IMR-90 (cell line): ENCODE measurements around the gene PTPRC. TPM values are rescaled to one million over a fixed set of nuclear protein-coding genes. Genes with fewer than 3 reads are reported as not detected.

Experiments used
- ATAC-seq: fragments of 200-7000 bp; cut with Tn5 transposase; 2 replicates; pipeline ENCODE4 v1.9.1; 2020; ENCODE audit warnings: low read depth, mild to moderate bottlenecking, moderate library complexity
- BruUV-seq: library from RNA; stranded (reverse); fragments of 400-500 nt; replicated peaks from 2 replicates; lab custom pipeline; 2021; lab: Mats Ljungman, UMichigan
- CTCF ChIA-PET: fragments of 300-600 bp; formaldehyde crosslinking; extraction: SDS; loops from one replicate; lab custom pipeline; 2021; ENCODE audit warnings: antibody characterized with exemption; lab: Yijun Ruan, JAX
- POLR2A ChIA-PET: fragments of 300-600 bp; sonication (Branson Sonifier 250); formaldehyde crosslinking; loops from one replicate; lab custom pipeline; 2022; ENCODE audit warnings: antibody characterized with exemption; ENCODE audit not compliant: unreplicated experiment; lab: Charles Lee
- DNase-seq: peaks from one replicate; pipeline ENCODE4 v3.0.0; 2013
- H2AFZ ChIP-seq: replicated peaks from 2 replicates; pipeline ENCODE3; 2013; ENCODE audit warnings: low read length, mild to moderate bottlenecking; ENCODE audit not compliant: poor library complexity
- H2AK5ac ChIP-seq: 2 replicates; pipeline ENCODE4 v1.6.1; 2013; ENCODE audit warnings: low read depth, low read length, inconsistent platforms
- H2AK9ac ChIP-seq: replicated peaks from 2 replicates; pipeline ENCODE3; 2013; ENCODE audit warnings: mild to moderate bottlenecking, low read depth, low read length, moderate library complexity; ENCODE audit not compliant: poor library complexity
- H2BK120ac ChIP-seq: 2 replicates; pipeline ENCODE4 v1.6.1; 2013; ENCODE audit warnings: low read depth, low read length, inconsistent platforms
- H2BK15ac ChIP-seq: 3 replicates; pipeline ENCODE4 v1.6.1; 2013; ENCODE audit warnings: low read depth, low read length, inconsistent platforms
- H2BK20ac ChIP-seq: 2 replicates; pipeline ENCODE4 v1.6.1; 2013; ENCODE audit warnings: low read depth, mild to moderate bottlenecking, inconsistent platforms, low read length, moderate library complexity
- H2BK5ac ChIP-seq: 2 replicates; pipeline ENCODE4 v1.6.1; 2013; ENCODE audit warnings: mild to moderate bottlenecking, low read depth, low read length, inconsistent platforms; ENCODE audit not compliant: poor library complexity, severe bottlenecking
- H3K14ac ChIP-seq: replicated peaks from 2 replicates; pipeline ENCODE4 v1.6.1; 2013; ENCODE audit warnings: low read depth, low read length, inconsistent platforms
- H3K18ac ChIP-seq: 2 replicates; pipeline ENCODE4 v1.6.1; 2013; ENCODE audit warnings: low read depth, low read length, control low read depth
- H3K23ac ChIP-seq: 2 replicates; pipeline ENCODE4 v1.6.1; 2013; ENCODE audit warnings: low read depth, low read length, inconsistent platforms
- H3K27ac ChIP-seq: 2 replicates; pipeline ENCODE4 v1.5.1; 2013; ENCODE audit warnings: mild to moderate bottlenecking, control low read depth, low read length; ENCODE audit not compliant: insufficient read depth
- H3K27me3 ChIP-seq: 2 replicates; pipeline ENCODE4 v1.6.1; 2013; ENCODE audit warnings: low read length; ENCODE audit not compliant: control insufficient read depth, insufficient read depth
- H3K36me3 ChIP-seq: 2 replicates; pipeline ENCODE4 v1.6.1; 2013; ENCODE audit warnings: low read length, mixed read lengths; ENCODE audit not compliant: control insufficient read depth, insufficient read depth
- H3K4ac ChIP-seq: 2 replicates; pipeline ENCODE4 v1.6.1; 2013; ENCODE audit warnings: low read depth, low read length, inconsistent platforms
- H3K4me1 ChIP-seq: 2 replicates; pipeline ENCODE4 v1.6.1; 2013; ENCODE audit warnings: low read length, mixed read lengths; ENCODE audit not compliant: control insufficient read depth, insufficient read depth
- H3K4me2 ChIP-seq: 2 replicates; pipeline ENCODE4 v1.6.1; 2013; ENCODE audit warnings: low read depth, mild to moderate bottlenecking, control low read depth, low read length, moderate library complexity
- H3K4me3 ChIP-seq: 2 replicates; pipeline ENCODE4 v1.5.1; 2013; ENCODE audit warnings: low read depth, mild to moderate bottlenecking, control low read depth, low read length, moderate library complexity; ENCODE audit not compliant: insufficient read depth
- H3K56ac ChIP-seq: 2 replicates; pipeline ENCODE4 v1.6.1; 2013; ENCODE audit warnings: low read length, inconsistent platforms; ENCODE audit not compliant: insufficient read depth; ENCODE audit errors: extremely low read depth
- H3K79me1 ChIP-seq, 2 experiments: 2 replicates each; pipeline ENCODE4 v1.6.1; 2013; ENCODE audit warnings: low read length in 2 of 2, inconsistent platforms in 1 of 2, low read depth in 1 of 2
- H3K9ac ChIP-seq: 2 replicates; pipeline ENCODE4 v1.6.1; 2013; ENCODE audit warnings: low read depth, low read length, control low read depth
- H3K9me1 ChIP-seq: 2 replicates; pipeline ENCODE4 v1.6.1; 2013; ENCODE audit warnings: low read length, inconsistent platforms; ENCODE audit not compliant: insufficient read depth
- H3K9me3 ChIP-seq: 2 replicates; pipeline ENCODE4 v1.6.1; 2013; ENCODE audit warnings: low read length; ENCODE audit not compliant: control insufficient read depth, insufficient read depth
- H4K20me1 ChIP-seq: 2 replicates; pipeline ENCODE4 v1.6.1; 2013; ENCODE audit warnings: low read length, inconsistent platforms; ENCODE audit not compliant: insufficient read depth
- H4K5ac ChIP-seq: 2 replicates; pipeline ENCODE4 v1.6.1; 2013; ENCODE audit warnings: mild to moderate bottlenecking, low read depth, low read length, control low read depth
- H4K8ac ChIP-seq, 2 experiments: 2 replicates each; pipeline ENCODE4 v1.6.1; 2013; ENCODE audit warnings: low read depth in 2 of 2, low read length in 2 of 2, control low read depth in 1 of 2, inconsistent platforms in 1 of 2
- H4K91ac ChIP-seq: 2 replicates; pipeline ENCODE4 v1.6.1; 2013; ENCODE audit warnings: low read depth, low read length, inconsistent platforms; ENCODE audit not compliant: insufficient read depth
- BHLHE40 ChIP-seq: fragments of 150-350 bp; IDR thresholded peaks from 2 replicates; pipeline ENCODE4 v1.6.1; 2016; ENCODE audit warnings: mild to moderate bottlenecking, low read depth, low read length
- CEBPB ChIP-seq: IDR thresholded peaks from 2 replicates; pipeline ENCODE4 v1.6.1; 2012; ENCODE audit warnings: low read depth, low read length, improper control_type of control experiment
- CHD1 ChIP-seq: IDR thresholded peaks from 2 replicates; pipeline ENCODE4 v1.6.1; 2012; ENCODE audit warnings: low read depth, low read length, improper control_type of control experiment
- ELK1 ChIP-seq: fragments of 150-350 bp; IDR thresholded peaks from 2 replicates; pipeline ENCODE4 v1.6.1; 2016; ENCODE audit warnings: low read depth, mild to moderate bottlenecking, low read length, moderate library complexity, borderline replicate concordance
- MAFK ChIP-seq: IDR thresholded peaks from 2 replicates; pipeline ENCODE4 v1.6.1; 2012; ENCODE audit warnings: low read depth, low read length, improper control_type of control experiment
- MAZ ChIP-seq: IDR thresholded peaks from 2 replicates; pipeline ENCODE4 v1.6.1; 2012; ENCODE audit warnings: low read depth, mild to moderate bottlenecking, low read length, improper control_type of control experiment, moderate library complexity, borderline replicate concordance
- MXI1 ChIP-seq: IDR thresholded peaks from 2 replicates; pipeline ENCODE4 v1.6.1; 2012; ENCODE audit warnings: low read depth, mild to moderate bottlenecking, low read length, moderate library complexity, borderline replicate concordance
- NFE2L2 ChIP-seq: fragments of 150-350 bp; IDR thresholded peaks from 2 replicates; pipeline ENCODE4 v1.6.1; 2016; ENCODE audit warnings: low read depth, mild to moderate bottlenecking, low read length
- POLR2A ChIP-seq: IDR thresholded peaks from 2 replicates; pipeline ENCODE4 v1.6.1; 2012; ENCODE audit warnings: mild to moderate bottlenecking, low read depth, low read length
- RAD21 ChIP-seq: IDR thresholded peaks from 2 replicates; pipeline ENCODE4 v1.6.1; 2012; ENCODE audit warnings: low read length, improper control_type of control experiment
- RCOR1 ChIP-seq: IDR thresholded peaks from 2 replicates; pipeline ENCODE4 v1.6.1; 2012; ENCODE audit warnings: mild to moderate bottlenecking, low read length, improper control_type of control experiment; ENCODE audit not compliant: insufficient replicate concordance
- RFX5 ChIP-seq: IDR thresholded peaks from 2 replicates; pipeline ENCODE4 v1.8.0; 2012; ENCODE audit warnings: low read depth, mild to moderate bottlenecking, low read length, moderate library complexity
- SMC3 ChIP-seq: fragments of 150-350 bp; IDR thresholded peaks from 2 replicates; pipeline ENCODE4 v1.6.1; 2016; ENCODE audit warnings: low read depth, mild to moderate bottlenecking, antibody characterized with exemption, low read length, moderate library complexity
- USF2 ChIP-seq: fragments of 150-350 bp; IDR thresholded peaks from 2 replicates; pipeline ENCODE4 v1.6.1; 2017; ENCODE audit warnings: mild to moderate bottlenecking, antibody characterized with exemption, low read length, low read depth
- WGBS, 2 experiments: methylation state at CpG; one replicate each; pipeline versions ENCODE4 v1.1.5 to v1.1.7; 2013; ENCODE audit warnings: missing lambda C conversion rate in 2 of 2; ENCODE audit not compliant: insufficient read length in 1 of 2; ENCODE audit errors: extremely low coverage in 2 of 2; 5-methylcytosine and 5-hydroxymethylcytosine counted together
- dilution Hi-C: fragments of 300-500 bp; cut with HindIII; formaldehyde crosslinking; loops from one replicate; pipeline ENCODE4 v1.14.3; 2018; ENCODE audit warnings: low sequenced_read_pairs; ENCODE audit not compliant: unreplicated experiment
- in situ Hi-C: fragments of 300-500 bp; cut with MboI; formaldehyde crosslinking; loops from 3 replicates; pipeline ENCODE4 v1.14.3; 2019; ENCODE audit warnings: low sequenced_read_pairs, inconsistent platforms, mixed read lengths
- intact Hi-C: fragments of 100-400 bp; cut with micrococcal nuclease; formaldehyde crosslinking; loops from 2 replicates; pipeline ENCODE4 v1.10.0; 2022
- polyA plus RNA-seq, 3 experiments: library from polyadenylated mRNA; depleted of rRNA; stranded (reverse); fragments of >200 nt; gene quantifications; 2 replicates each; pipeline ENCODE4 v1.2.3, GENCODE V29; 2012; ENCODE audit warnings: low replicate concordance in 1 of 3
- total RNA-seq: library from RNA; depleted of rRNA; stranded (reverse); fragments of >200 nt; gene quantifications from 2 replicates; pipeline ENCODE4 v1.2.3, GENCODE V29; 2012

Gene PTPRC
- total and polyA plus RNA-seq, 2 of the 4 experiments (the other 2 are of a cell fraction), result not detected

GRCh38 chr1:198655459-198656121 is 16.8 kb downstream of the PTPRC start:
- H3K4me2 ChIP-seq, result peak overlapping the region; percentile 14; the same call in 1 of the 2 replicates
- peaks cover 4% of the 10 kb centered on the region; the same call in 1 of the 2 replicates for H3K9me1 ChIP-seq
- H3K23ac ChIP-seq, result 0 out of 2 replicates have a peak overlapping the region, but pooled peaks have one; percentile 37
- H3K36me3 ChIP-seq, result no peaks in the 10 kb centered on the region
- intact Hi-C loops (no loop called here), in situ Hi-C loops (no loop called here), dilution Hi-C loops (no loop called here)
- H4K91ac ChIP-seq, result peak overlapping the region; percentile 55
- no peak overlapping the region for H3K4me3 ChIP-seq
- H2BK5ac ChIP-seq, result peak overlapping the region; percentile 60
- H2BK20ac ChIP-seq, result peak overlapping the region; percentile 20; the same call in 1 of the 2 replicates
- H3K27ac ChIP-seq, result no peak overlapping the region
- peak overlapping the region; percentile 71 for H2AFZ ChIP-seq
- peak overlapping the region; percentile 89; the same call in 1 of the 2 replicates for H3K18ac ChIP-seq
- H3K9me3 ChIP-seq, result no peaks in the 10 kb centered on the region
- no peak overlapping the region for H3K9ac ChIP-seq
- no peaks in the 10 kb centered on the region for H4K20me1 ChIP-seq
- peak overlapping the region; percentile 21; the same call in 1 of the 2 replicates for H2BK120ac ChIP-seq
- peak overlapping the region; percentile 14; the same call in 1 of the 2 replicates for H4K5ac ChIP-seq
- BruUV-seq, result no TSS peak
- H3K14ac ChIP-seq, result 0 out of 2 replicates have a peak overlapping the region, but pooled peaks have one; percentile 8
- ATAC-seq (no peak), DNase-seq (no peak)
- peaks cover 10% of the 10 kb centered on the region for H3K4me1 ChIP-seq
- H2BK15ac ChIP-seq, result peak overlapping the region; percentile 67; the same call in 2 of the 3 replicates
- no CpG with 5 or more reads among the region's 1 CpG for WGBS, 2 experiments
- no peak overlapping the region for H3K56ac ChIP-seq
- no peaks in the 10 kb centered on the region for H3K27me3 ChIP-seq
- CTCF ChIA-PET, result no interaction called here
- H2AK5ac ChIP-seq, result peak overlapping the region; percentile 61; the same call in 1 of the 2 replicates
- POLR2A ChIA-PET, result interaction anchor here (0.6 kb wide), 1 partner anchor 725 kb away, joined by 3 read pairs; no protein-coding TSS in a partner anchor
- H3K4ac ChIP-seq, result peak overlapping the region; percentile 7
- H4K8ac ChIP-seq, result peak overlapping the region in 1 of 2 experiments; percentile 89; a peak in 3 of 4 replicates
- H2AK9ac ChIP-seq, result peak overlapping the region; percentile 25
- no peaks in the 10 kb centered on the region for H3K79me1 ChIP-seq
- TF ChIP-seq POLR2A (no peak), MXI1 (no peak), USF2 (no peak), MAZ (no peak), CEBPB (no peak), RFX5 (no peak), SMC3 (no peak), CHD1 (no peak), MAFK (no peak), RCOR1 (no peak), RAD21 (no peak), ELK1 (no peak), NFE2L2 (no peak), BHLHE40 (no peak)
